VCaP (cell line): ENCODE measurements around the gene COL9A2.

Source experiments
- H3K27ac ChIP-seq: fragments of 450-650 bp; 2 replicates; pipeline ENCODE4 v1.5.1; 2017
- TF ChIP-seq, protein P1 (sequence below): fragments of 450-650 bp; conservative IDR thresholded peaks from 2 replicates; pipeline ENCODE4 v1.5.1; 2017; ENCODE audit warnings: mild to moderate bottlenecking, moderate library complexity

COL9A2 gene

DNA sequence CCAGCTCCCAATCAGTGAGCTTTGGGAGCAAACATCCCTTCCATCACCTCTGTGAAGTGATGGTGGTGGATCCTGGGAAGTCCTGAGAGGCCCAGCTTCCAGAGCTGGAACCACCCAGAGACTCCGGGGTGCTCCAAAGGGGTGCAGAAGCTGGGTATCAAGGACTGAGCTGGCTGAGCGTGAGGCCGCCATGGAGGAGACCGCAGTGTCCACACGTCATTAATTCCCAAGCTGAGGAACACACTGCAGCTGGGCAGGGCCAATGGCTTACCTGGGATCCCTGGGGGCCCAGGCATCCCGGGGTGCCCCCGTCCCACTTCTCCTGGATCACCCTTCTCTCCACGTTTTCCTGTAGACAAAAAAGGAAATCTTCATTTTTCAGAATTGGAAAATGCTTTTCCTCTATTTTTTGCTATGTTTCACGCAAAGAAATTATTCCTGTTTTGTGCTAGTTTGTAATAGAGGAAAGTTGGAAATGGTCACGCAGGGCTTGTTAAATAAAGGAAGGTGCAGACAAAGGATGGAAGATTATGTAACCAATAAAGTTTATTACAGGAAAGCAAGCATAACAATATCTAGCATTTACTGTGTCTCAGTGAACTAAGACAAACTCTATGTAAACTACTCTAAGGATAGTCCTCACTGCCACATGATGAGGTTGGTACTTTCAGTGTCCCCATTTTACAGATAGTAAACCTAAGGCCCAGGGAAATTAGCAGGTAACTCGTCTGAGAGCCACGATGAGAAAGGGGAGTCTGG is 15.4 kb downstream of the COL9A2 start:
- peak overlapping the region; percentile 98 for H3K27ac ChIP-seq
- TF ChIP-seq, protein P1, sequence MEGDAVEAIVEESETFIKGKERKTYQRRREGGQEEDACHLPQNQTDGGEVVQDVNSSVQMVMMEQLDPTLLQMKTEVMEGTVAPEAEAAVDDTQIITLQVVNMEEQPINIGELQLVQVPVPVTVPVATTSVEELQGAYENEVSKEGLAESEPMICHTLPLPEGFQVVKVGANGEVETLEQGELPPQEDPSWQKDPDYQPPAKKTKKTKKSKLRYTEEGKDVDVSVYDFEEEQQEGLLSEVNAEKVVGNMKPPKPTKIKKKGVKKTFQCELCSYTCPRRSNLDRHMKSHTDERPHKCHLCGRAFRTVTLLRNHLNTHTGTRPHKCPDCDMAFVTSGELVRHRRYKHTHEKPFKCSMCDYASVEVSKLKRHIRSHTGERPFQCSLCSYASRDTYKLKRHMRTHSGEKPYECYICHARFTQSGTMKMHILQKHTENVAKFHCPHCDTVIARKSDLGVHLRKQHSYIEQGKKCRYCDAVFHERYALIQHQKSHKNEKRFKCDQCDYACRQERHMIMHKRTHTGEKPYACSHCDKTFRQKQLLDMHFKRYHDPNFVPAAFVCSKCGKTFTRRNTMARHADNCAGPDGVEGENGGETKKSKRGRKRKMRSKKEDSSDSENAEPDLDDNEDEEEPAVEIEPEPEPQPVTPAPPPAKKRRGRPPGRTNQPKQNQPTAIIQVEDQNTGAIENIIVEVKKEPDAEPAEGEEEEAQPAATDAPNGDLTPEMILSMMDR: no peak

DNA sequence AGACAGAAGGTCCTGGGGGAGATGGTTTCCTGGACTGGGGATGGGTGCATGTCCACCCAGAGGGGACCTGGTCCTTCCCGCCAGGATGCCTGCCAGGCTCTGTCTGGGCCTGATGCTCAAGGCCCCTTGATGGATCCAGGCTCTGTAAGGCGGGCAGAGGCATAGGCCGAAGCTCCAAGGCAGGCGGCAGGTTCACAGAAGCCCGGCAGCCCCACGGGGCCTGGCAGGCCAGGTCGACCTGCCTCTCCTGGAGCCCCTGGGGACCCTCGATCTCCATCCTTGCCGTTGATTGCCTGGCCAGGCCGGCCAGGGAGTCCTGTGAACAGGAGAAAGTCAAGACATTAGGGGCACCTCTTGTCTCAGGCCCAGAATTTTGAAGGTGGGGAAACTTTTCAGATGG is 16.0 kb downstream of the COL9A2 start:
- TF ChIP-seq, protein P1: no peak
- H3K27ac ChIP-seq: peak overlapping the region; percentile 98

DNA sequence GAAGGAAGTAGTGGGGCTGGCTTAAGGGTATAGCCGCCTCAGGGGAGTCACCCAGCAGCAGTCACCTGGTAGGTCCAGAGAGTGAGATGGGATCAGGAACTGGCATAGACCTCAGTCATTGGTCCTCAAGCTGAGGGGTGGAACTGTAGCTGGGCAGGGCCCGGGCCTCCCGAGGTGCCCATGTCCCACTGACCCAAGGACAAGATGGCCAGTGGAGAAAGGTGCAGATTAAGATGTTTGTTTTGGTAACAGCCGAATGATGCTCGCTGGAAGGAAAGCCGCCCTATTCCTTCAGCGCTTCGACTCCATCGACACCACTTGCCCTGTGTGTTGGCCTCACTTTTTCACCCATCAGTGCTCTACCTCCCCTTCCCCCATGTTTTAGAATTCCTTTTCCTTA is 16.4 kb downstream of the COL9A2 start:
- H3K27ac ChIP-seq: peak overlapping the region; percentile 98
- TF ChIP-seq, protein P1: no peak

DNA sequence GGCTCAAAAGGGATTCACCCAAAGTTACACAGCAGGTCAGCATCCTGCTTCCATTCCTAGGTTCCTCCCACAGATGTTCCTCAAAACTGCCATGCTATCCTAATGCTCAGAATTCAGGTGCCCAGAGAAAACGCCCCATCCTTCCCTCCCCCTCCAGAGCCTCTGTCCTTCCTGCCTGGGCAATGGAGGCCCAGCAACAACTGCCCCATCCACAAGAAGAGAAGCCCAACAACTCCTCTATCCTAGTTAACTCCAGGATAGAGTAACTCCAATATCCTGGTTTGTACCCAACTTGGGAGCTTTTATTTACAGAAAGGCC is 16.9 kb downstream of the COL9A2 start:
- TF ChIP-seq, protein P1: no peak
- peak overlapping the region; percentile 98 for H3K27ac ChIP-seq

DNA sequence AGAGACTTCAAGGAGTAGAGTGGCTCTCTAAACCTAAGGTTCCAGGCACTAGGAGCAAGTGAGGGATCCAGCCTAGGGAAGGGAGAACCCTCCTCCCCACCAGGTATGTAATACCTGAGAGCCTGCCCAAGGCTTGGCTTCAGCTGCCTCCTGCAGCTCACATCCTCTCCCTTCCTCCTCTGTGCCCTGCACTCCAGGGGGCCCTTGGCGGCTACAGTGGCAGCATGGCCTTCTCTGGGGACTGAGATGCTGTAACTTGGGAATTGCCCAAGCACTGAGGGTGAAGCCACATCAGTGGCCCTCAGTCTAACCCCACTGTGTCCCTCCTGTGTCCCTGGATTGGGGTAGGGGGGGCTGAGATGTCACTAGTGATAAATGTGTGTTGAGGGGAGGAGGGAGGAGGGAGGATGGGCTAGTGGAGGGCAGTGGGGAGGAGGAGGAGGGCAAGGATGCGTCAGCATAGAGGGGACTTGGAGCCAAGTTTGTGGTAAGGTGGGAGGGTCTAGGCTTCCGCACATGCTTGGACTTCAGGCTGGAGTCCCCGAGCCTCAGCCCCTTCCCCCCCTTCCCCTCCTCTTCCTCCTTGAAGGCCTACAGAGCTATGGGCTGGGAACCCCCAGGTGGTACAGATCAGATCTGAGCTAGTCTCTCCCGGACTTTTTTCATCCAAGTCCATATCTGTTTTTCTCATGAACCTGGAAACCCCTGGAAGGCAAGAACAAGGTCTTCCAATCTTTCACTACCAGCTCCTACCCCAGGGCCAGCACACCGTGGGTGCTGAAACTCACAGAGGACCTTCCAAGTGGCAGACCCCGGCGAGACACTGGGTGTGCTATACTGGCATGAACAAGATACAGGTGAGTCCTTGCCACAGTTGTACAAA is 17.5 kb downstream of the COL9A2 start:
- TF ChIP-seq, protein P1: no peak
- peak overlapping the region; percentile 98; the same call in 1 of the 2 replicates for H3K27ac ChIP-seq

DNA sequence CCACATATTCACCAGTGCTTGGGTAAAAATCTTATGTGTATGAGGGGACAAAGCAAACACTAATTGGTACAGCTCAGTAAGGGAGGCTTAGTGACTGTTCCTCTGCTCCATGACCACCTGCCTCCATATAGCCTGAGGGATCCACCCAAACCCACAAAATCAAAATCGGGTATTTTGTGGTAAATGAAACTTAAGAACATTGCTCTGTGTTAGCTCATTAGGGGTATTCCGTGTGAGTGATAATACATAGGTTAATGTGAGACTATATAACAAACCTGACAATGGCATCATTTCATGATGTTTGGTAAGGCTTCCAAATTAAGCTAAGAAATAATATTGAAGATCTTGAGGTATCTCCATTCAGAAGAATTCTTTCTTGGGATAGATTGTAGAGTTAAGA is 25.8 kb downstream of the COL9A2 start:
- H3K27ac ChIP-seq: no peak overlapping the region
- TF ChIP-seq, protein P1: no peak

DNA sequence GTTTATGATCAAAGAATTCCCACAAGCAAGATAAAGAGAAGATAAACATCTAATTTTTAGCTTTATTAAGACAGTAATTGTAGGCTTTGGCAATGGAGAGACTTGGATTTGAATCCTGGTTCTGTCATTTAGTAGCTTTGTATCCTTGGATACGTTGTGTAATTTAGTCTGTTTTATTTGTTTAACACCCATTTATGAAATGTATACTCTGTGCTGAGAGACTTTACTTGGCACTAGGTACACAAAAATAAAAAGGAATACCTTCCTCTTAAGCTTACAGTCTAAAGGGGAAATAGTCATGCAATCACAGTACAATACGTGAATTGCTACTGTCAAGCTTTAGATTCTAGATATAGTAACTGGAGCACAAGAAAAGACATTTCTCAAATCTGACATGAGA is 35.2 kb downstream of the COL9A2 start:
- TF ChIP-seq, protein P1: no peak
- H3K27ac ChIP-seq: peak overlapping the region; percentile 90
